HEK293 (cell line): ENCODE results near the gene CDK5.

ENCODE experiments used
- CTCF ChIP-seq: fragments of 450-650 bp; formaldehyde crosslinking; IDR thresholded peaks from 2 replicates; pipeline ENCODE4 v1.5.1; 2016; ENCODE audit warnings: missing biosample characterization, missing genetic modification characterization
- YY1 ChIP-seq: fragments of 450-650 bp; formaldehyde crosslinking; IDR thresholded peaks from 2 replicates; pipeline ENCODE4 v1.5.1; 2018; ENCODE audit warnings: missing biosample characterization, missing genetic modification characterization
- ZNF701 ChIP-seq: fragments of 450-650 bp; formaldehyde crosslinking; IDR thresholded peaks from 2 replicates; pipeline ENCODE4 v1.5.1; 2016; ENCODE audit warnings: missing biosample characterization, missing genetic modification characterization

- no peak for TF ChIP-seq YY1 (tag by site-specific recombination)
- TF ChIP-seq CTCF (tag by site-specific recombination), result no peak
- no peak for TF ChIP-seq ZNF701 (tag by site-specific recombination)
These were observed 17.3 kb upstream of the CDK5 start for GRCh38 chr7:151074817-151075661.
